Activated CD4-positive, alpha-beta T cell treated with anti-CD3 and anti-CD28 coated beads for 24 hours (primary cell): ENCODE measurements around the gene ALDH3A1.

Experiments
- DNase-seq, 2 donors: peaks; one replicate each; pipeline ENCODE4 v3.0.0-alpha.2; 2020; ENCODE audit warnings: low read depth in 2 of 2

ALDH3A1 gene

GRCh38 chr17:19703828-19704613 lies 44.1 kb downstream of the ALDH3A1 start:
- DNase-seq = no peak

GRCh38 chr17:19703106-19703827 lies 44.8 kb downstream of the ALDH3A1 start:
- DNase-seq = no peak

GRCh38 chr17:19702217-19702641 lies 45.9 kb downstream of the ALDH3A1 start:
- no peak for DNase-seq
